Stimulated activated CD8-positive, alpha-beta memory T cell treated with anti-CD3 and anti-CD28 coated beads, Interleukin-15, amount 100 ng/mL, for 24 hours (primary cell): ENCODE results near the gene NPM1.
"Not testable (repeated sequence)": the region's sequence is repeated elsewhere in the genome, so short reads cannot be mapped to it uniquely, and the experiment has no call there.

Experiments
- DNase-seq: peaks from one replicate; pipeline ENCODE4 v3.0.0-alpha.2; 2020; ENCODE audit warnings: low read depth

The NPM1 gene

DNA sequence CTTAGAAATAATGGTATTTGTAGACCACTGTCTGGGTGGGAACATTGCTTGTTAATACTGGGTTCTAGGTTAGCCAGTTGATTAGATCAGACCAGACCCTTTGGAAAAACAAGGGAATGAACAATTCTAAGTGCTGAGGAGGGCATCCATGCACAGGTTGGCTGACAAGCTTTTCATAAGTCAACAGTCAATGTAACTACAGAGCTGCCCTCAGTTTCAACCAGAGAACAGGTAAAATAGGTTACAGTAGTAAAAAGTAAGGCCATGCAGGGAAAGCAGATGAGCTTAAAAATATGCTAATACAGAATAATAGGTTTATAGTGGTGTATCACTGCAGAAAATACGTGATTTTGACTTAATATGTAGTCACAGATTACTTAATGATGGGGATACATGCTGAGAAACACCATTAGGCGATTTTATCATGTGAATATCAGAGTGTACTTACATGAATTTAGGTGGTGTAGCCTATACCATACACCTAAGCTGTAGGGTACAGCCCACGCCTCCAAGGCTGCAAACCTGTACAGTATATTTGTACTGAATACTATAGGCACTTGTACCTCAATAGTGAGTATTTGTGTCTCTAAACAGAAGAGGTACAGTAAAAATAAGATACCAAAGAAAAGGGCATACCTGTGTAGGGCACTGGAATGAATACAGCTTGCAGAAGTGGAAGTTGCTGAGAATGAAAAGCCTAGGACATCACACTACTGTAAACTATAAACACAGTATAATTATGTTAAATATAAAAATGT, 25.7 kb downstream of the NPM1 start:
- no peak for DNase-seq

DNA sequence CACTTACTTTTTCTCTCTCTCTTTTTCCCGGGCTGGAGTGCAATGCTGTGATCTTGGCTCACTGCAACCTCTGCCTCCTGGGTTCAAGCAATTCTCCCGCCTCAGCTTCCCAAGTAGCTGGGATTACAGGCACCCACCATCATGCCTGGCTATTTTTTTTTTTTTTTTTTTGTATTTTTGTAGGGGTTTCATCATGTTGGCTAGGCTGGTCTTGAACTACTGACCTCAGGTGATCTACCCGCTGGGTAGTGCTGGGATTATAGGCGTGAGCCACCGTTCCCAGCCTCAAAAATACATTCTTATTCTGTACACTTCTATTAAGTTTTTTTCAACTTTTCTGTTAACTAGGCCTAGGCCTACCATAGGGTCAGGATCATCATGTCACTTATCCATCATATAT, 26.3 kb downstream of the NPM1 start:
- DNase-seq, result not testable (repeated sequence)

DNA sequence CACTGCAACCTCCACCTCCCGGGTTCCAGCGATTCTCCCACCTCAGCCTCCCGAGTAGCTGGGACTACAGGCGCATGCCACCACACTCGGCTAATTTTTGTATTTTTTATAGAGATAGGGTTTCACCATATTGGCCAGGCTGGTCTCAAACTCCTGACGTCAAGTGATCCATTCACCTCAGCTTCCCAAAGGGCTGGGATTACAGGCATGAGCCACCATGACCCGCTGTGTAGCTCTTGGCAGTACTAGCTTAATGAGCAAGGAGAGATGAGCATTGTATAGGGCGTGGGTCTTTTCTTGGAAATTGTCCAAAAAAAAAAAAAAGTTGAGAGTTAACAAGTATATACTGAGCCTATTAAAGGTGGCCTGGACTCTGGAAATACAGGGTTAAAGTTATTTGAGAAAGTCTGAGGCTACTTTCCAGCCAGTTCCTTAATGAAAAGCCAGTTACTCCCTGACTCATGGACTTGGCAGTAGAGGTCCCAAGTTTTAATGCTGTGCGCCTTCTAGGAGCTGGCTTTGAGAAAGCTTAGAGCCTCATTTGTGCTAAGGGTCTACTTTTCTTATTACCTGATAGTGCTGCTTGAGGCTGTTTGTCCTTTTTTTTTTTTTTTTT, 27.6 kb downstream of the NPM1 start:
- no peak for DNase-seq

- no peak for DNase-seq
Observed at GRCh38 chr5:171416160-171417049, 28.8 kb downstream of the NPM1 start.

GRCh38 chr5:171418316-171418981, 30.8 kb downstream of the NPM1 start:
- DNase-seq, result no peak

- DNase-seq, result no peak
Observed at GRCh38 chr5:171418982-171419687, 31.5 kb downstream of the NPM1 start, which contains the start of gene FGF18. Gene FGF18, plus strand, starts transcription at chr5:171419647. Its CDS starts 553 bp downstream, at chr5:171420200.

GRCh38 chr5:171419688-171420430, 32.2 kb downstream of the NPM1 start:
- DNase-seq, result no peak

- DNase-seq, result no peak
Observed at GRCh38 chr5:171420431-171421241, 33.0 kb downstream of the NPM1 start.

DNA sequence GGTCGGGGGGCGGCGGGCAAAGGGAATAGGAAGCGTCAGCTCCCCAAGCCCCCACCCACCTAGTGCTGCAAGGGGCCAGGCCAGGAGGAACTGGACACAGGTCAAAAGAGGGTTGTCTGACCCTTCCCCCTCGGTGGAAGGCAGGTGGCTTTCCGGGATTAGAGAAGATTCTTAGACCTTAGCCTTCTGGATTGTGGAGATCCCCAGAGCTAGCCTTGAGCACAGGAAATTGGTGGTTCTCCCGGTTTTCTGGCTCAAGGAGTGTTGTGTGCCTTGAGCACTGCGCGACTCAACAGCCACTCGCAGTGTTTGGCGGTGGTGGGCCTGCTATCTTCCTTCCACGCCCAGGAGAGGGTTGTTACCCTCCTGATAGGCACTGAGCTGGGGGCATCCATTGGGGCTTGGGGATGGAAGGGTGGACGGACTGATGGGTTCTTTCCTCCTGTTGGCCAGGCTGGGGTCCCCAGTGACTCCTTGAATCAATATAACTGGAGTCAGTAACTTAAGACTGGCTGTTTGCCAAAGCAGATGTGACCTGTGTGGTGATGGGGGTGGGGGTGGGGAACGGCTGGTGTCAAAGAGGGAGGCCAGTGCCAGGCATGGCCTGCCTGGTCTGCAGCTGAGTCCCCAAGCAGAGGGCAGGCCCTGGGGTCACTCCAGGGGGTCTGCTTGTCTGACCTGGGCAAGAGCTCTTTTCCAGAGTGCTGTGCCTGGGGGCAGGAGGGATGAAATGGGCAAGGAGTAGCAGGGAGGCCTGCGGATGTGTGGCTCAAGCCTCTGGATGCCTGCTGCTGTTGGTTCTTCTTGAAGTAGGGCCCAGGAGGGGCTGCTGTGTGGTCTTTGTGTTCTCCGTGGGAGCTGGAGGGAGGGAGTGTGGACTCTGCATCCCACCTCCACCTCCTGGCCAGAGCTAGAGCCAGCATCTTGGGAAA, 33.9 kb downstream of the NPM1 start:
- DNase-seq, result no peak

GRCh38 chr5:171422495-171422894, 34.8 kb downstream of the NPM1 start:
- DNase-seq, result no peak

- no peak for DNase-seq
Observed at GRCh38 chr5:171422902-171423663, 35.4 kb downstream of the NPM1 start.

DNA sequence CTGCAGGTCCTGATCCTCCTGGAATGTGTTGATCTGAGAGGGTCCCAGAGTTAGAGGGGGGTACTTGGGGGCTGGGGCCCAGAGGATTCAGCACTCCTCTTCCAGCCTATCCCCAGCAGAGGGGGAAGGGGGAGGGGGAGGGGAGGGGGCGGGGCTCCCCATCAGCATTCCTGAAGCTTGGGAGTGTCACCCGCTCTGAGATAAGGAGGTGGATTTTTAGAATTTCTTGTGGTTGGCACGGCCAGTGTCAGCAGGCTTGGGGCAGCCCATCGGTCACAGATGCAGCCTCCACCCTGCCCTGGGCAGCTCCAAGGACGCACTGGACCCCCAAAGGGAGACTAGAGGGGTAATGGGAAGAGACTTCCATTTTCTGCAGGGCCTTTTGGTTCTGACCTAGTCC, 37.1 kb downstream of the NPM1 start:
- DNase-seq, result no peak

DNA sequence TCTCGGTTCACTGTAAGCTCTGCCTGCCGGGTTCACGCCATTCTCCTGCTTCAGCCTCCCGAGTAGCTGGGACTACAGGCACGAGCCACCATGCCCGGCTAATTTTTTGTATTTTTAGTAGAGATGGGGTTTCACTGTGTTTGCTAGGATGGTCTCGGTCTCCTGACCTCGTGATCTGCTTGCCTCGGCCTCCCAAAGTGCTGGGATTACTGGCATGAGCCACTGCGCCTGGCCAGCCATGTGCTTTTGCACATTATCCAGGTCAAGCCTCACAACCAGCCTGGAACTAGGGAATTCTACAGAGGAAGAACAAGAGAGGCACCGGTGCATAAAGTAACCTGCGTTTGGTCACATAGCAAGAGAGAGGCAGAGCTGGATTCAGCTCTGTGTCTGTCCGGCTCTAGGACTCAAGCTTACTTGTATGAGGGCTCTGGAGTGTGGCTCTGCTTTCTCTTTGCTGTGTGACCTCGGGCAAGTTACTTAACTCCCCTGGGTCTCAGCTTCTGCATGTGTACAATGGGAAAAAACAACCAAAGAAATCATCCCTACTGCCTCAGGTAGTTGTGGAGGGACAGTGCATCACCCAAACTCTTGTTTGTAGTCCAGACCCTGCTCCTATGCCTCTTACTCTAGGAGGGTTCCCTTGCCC, 38.1 kb downstream of the NPM1 start:
- DNase-seq, result no peak

DNA sequence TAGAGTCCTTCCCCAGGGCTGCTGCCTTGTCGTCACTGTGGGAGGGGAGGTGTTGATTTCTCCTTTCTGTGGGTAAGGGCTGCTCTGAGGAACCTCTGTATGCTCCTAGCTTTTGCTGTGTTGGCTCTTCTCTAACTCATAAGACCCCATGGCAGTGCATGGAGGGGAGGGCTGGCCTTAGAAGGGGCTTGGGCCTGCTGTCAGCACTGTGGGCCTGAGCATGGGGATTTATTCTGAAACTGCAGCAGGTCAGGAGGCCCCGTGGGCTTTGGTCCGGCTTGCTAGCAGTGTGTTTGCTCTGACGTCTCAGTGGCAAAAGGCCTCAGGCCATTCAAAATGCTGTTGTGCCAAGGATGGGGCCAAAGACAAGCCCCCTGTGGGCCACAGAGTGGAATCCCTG, 38.6 kb downstream of the NPM1 start:
- DNase-seq, result no peak

GRCh38 chr5:171426680-171427079, 39.0 kb downstream of the NPM1 start:
- no peak for DNase-seq

GRCh38 chr5:171427318-171428167, 39.9 kb downstream of the NPM1 start:
- DNase-seq, result no peak
